Gastroesophageal sphincter (tissue), 3 donors: ENCODE measurements around the gene PCDHGA7.

Experiments
- EP300 ChIP-seq: sonication (generic); formaldehyde crosslinking; IDR thresholded peaks from one replicate; pipeline ENCODE4 v1.6.1; 2017; ENCODE audit warnings: antibody characterized with exemption, mild to moderate bottlenecking
- POLR2A ChIP-seq, 2 donors: fragments of 450-650 bp; IDR thresholded peaks; one replicate each; pipeline ENCODE4 v1.6.1; 2017; ENCODE audit warnings: antibody characterized with exemption in 2 of 2, mild to moderate bottlenecking in 2 of 2, moderate library complexity in 1 of 2
- TF ChIP-seq, protein P1 (sequence below), 4 experiments: fragments of 200-600 bp in 2 of 4; fragments of 450-650 bp in 2 of 4; sonication (generic) in 1 of 4; IDR thresholded peaks; one replicate each; pipeline ENCODE4 v1.5.1; 2017 to 2019; ENCODE audit warnings: antibody characterized with exemption in 4 of 4, mild to moderate bottlenecking in 2 of 4, moderate library complexity in 2 of 4

DNA sequence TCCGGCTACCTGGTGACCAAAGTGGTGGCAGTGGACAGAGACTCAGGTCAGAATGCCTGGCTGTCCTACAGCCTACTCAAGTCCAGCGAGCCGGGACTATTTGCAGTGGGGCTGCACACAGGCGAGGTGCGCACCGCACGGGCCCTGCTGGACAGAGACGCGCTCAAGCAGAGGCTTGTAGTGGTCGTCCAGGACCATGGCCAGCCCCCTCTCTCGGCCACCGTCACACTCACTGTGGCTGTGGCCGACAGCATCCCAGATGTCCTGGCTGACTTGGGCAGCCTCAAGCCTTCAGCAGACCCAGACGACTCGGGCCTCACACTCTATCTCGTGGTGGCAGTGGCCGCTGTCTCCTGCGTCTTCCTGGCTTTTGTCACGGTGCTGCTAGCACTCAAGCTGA, 25.6 kb upstream of the PCDHGA7 start:
- TF ChIP-seq POLR2A (IDR thresholded peaks at IDR 0.05) = no peak
- TF ChIP-seq, protein P1, sequence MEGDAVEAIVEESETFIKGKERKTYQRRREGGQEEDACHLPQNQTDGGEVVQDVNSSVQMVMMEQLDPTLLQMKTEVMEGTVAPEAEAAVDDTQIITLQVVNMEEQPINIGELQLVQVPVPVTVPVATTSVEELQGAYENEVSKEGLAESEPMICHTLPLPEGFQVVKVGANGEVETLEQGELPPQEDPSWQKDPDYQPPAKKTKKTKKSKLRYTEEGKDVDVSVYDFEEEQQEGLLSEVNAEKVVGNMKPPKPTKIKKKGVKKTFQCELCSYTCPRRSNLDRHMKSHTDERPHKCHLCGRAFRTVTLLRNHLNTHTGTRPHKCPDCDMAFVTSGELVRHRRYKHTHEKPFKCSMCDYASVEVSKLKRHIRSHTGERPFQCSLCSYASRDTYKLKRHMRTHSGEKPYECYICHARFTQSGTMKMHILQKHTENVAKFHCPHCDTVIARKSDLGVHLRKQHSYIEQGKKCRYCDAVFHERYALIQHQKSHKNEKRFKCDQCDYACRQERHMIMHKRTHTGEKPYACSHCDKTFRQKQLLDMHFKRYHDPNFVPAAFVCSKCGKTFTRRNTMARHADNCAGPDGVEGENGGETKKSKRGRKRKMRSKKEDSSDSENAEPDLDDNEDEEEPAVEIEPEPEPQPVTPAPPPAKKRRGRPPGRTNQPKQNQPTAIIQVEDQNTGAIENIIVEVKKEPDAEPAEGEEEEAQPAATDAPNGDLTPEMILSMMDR (IDR thresholded peaks at IDR 0.05) = no peak
- TF ChIP-seq EP300 = no peak
